ENCODE data around the gene TPSB2.

GRCh38 chr16:1259760-1260068, 29.7 kb upstream of the TPSB2 start:
- TF ChIP-seq CTCF (optimal IDR thresholded peaks at IDR 0.05 in 1 of 3, IDR thresholded peaks at IDR 0.05 in 1 of 3, conservative IDR thresholded peaks at IDR 0.05 in 1 of 3; ENCODE audit: extremely low read depth in 1 of 3, insufficient read depth in 2 of 3, low read length in 3 of 3) (no peak), EZH2 (IDR thresholded peaks at IDR 0.05; ENCODE audit: low read length) (no peak)

Data from keratinocyte (primary cell).